GM23338 (cell line): ENCODE measurements around the gene TIMM10. TPM values are rescaled to one million over a fixed set of nuclear protein-coding genes. Genes with fewer than 3 reads are reported as not detected.

ENCODE experiments used
- ATAC-seq: fragments of 200-7000 bp; cut with Tn5 transposase; 3 replicates; pipeline ENCODE4 v1.9.1; 2020
- DNase-seq: peaks from one replicate; pipeline ENCODE4 v3.0.0-alpha.2; 2015; ENCODE audit warnings: low spot score
- H2AFZ ChIP-seq: fragments of 200-600 bp; sonication (generic); 2 replicates; pipeline ENCODE4 v1.8.0; 2016; ENCODE audit warnings: antibody characterized with exemption, mild to moderate bottlenecking, moderate library complexity
- H3F3A ChIP-seq: fragments of 200-600 bp; sonication (generic); replicated peaks from 2 replicates; pipeline ENCODE4 v1.8.0; 2017; ENCODE audit warnings: antibody characterized with exemption, mixed run types, low read depth
- H3K27ac ChIP-seq: fragments of 200-600 bp; sonication (generic); 2 replicates; pipeline ENCODE4 v1.6.1; 2016; ENCODE audit warnings: low read depth
- H3K27me3 ChIP-seq: fragments of 200-600 bp; sonication (generic); 2 replicates; pipeline ENCODE4 v1.8.0; 2016; ENCODE audit warnings: mild to moderate bottlenecking, mixed run types, moderate library complexity; ENCODE audit not compliant: insufficient read depth
- H3K36me3 ChIP-seq: fragments of 200-600 bp; sonication (generic); 2 replicates; pipeline ENCODE4 v1.8.0; 2016; ENCODE audit warnings: mild to moderate bottlenecking; ENCODE audit not compliant: insufficient read depth
- H3K4me1 ChIP-seq: fragments of 200-600 bp; sonication (generic); 2 replicates; pipeline ENCODE4 v1.8.0; 2016; ENCODE audit warnings: mild to moderate bottlenecking, moderate library complexity; ENCODE audit not compliant: insufficient read depth
- H3K4me2 ChIP-seq: fragments of 200-600 bp; sonication (generic); 2 replicates; pipeline ENCODE4 v1.7.1; 2017; ENCODE audit warnings: mixed run types
- H3K4me3 ChIP-seq: fragments of 200-600 bp; sonication (generic); 2 replicates; pipeline ENCODE4 v1.6.1; 2016; ENCODE audit warnings: mixed run types
- H3K79me2 ChIP-seq: fragments of 200-600 bp; sonication (generic); replicated peaks from 2 replicates; pipeline ENCODE4 v1.8.0; 2017; ENCODE audit warnings: mild to moderate bottlenecking; ENCODE audit not compliant: insufficient read depth
- H3K9me2 ChIP-seq: fragments of 200-600 bp; sonication (generic); 2 replicates; pipeline ENCODE4 v1.8.0; 2017; ENCODE audit not compliant: insufficient read depth
- H4K20me1 ChIP-seq: fragments of 200-600 bp; sonication (generic); replicated peaks from 2 replicates; pipeline ENCODE4 v1.8.0; 2017; ENCODE audit warnings: mild to moderate bottlenecking; ENCODE audit not compliant: insufficient read depth
- H3K27ac Mint-ChIP-seq: 2 replicates; pipeline ENCODE4 v1.8.0; 2020; ENCODE audit warnings: inconsistent platforms, mild to moderate bottlenecking, moderate library complexity, mixed read lengths
- H3K27me3 Mint-ChIP-seq: 3 replicates; pipeline ENCODE4 v1.8.0; 2022; ENCODE audit warnings: low read depth, mild to moderate bottlenecking, moderate library complexity, mixed read lengths, inconsistent platforms; ENCODE audit not compliant: insufficient read depth, poor library complexity
- H3K36me3 Mint-ChIP-seq: 3 replicates; pipeline ENCODE4 v1.8.0; 2021; ENCODE audit warnings: low read depth, mild to moderate bottlenecking, inconsistent platforms, moderate library complexity, mixed read lengths
- H3K4me1 Mint-ChIP-seq: 3 replicates; pipeline ENCODE4 v1.8.0; 2020; ENCODE audit warnings: mild to moderate bottlenecking, inconsistent platforms, mixed read lengths
- H3K4me3 Mint-ChIP-seq: 3 replicates; pipeline ENCODE4 v1.8.0; 2021; ENCODE audit warnings: moderate library complexity, mild to moderate bottlenecking, inconsistent platforms, mixed read lengths
- H3K9me3 Mint-ChIP-seq: 3 replicates; pipeline ENCODE4 v1.8.0; 2020; ENCODE audit warnings: moderate library complexity, mild to moderate bottlenecking, inconsistent platforms, mixed read lengths
- JUNB ChIP-seq: IDR thresholded peaks from one replicate; pipeline ENCODE4 v1.6.1; 2016; ENCODE audit warnings: antibody characterized with exemption; ENCODE audit not compliant: unreplicated experiment
- STAT1 ChIP-seq: IDR thresholded peaks from one replicate; pipeline ENCODE4 v1.6.1; 2016; ENCODE audit warnings: antibody characterized with exemption; ENCODE audit not compliant: unreplicated experiment
- ZNF331 ChIP-seq: fragments of 250-450 bp; sonication (Bioruptor Pico); IDR thresholded peaks from 2 replicates; pipeline ENCODE4 v1.5.0; 2020; ENCODE audit warnings: low read depth, mild to moderate bottlenecking, moderate library complexity
- polyA plus RNA-seq: library from polyadenylated mRNA; unstranded; fragments of >200 nt; fragmentation: Nextera tagmentation; extraction: Ambion mirVana; gene quantifications from 2 replicates; pipeline ENCODE4 v1.2.1, GENCODE V29; 2016
- total RNA-seq: library from RNA; depleted of rRNA; stranded (reverse); fragments of >200 nt; shearing (Covaris generic); gene quantifications from 2 replicates; pipeline ENCODE4 v1.2.3, GENCODE V29; 2014
- TF ChIP-seq, protein P1 (sequence below): fragments of 250-450 bp; sonication (Bioruptor Pico); IDR thresholded peaks from 2 replicates; pipeline ENCODE4 v1.5.0; 2020; ENCODE audit warnings: mild to moderate bottlenecking, moderate library complexity
- TF ChIP-seq, protein P2 (sequence below), 2 experiments: fragments of 200-600 bp in 1 of 2; sonication (generic) in 1 of 2; conservative IDR thresholded peaks; 2 replicates each; pipeline versions ENCODE4 v1.5.1 to v1.6.1; 2016 to 2017; ENCODE audit warnings: antibody characterized with exemption in 2 of 2, low read depth in 2 of 2, mild to moderate bottlenecking in 2 of 2, moderate library complexity in 1 of 2
- TF ChIP-seq, protein P3 (sequence below): IDR thresholded peaks from 2 replicates; pipeline ENCODE4 v1.6.1; 2016; ENCODE audit warnings: antibody characterized with exemption
- TF ChIP-seq, protein P4 (sequence below): IDR thresholded peaks from one replicate; pipeline ENCODE4 v1.6.1; 2018; ENCODE audit warnings: antibody characterized with exemption; ENCODE audit not compliant: unreplicated experiment

TIMM10 gene
- total and polyA plus RNA-seq, 2 experiments from 2014 or later = 59.1 to 194 TPM

DNA sequence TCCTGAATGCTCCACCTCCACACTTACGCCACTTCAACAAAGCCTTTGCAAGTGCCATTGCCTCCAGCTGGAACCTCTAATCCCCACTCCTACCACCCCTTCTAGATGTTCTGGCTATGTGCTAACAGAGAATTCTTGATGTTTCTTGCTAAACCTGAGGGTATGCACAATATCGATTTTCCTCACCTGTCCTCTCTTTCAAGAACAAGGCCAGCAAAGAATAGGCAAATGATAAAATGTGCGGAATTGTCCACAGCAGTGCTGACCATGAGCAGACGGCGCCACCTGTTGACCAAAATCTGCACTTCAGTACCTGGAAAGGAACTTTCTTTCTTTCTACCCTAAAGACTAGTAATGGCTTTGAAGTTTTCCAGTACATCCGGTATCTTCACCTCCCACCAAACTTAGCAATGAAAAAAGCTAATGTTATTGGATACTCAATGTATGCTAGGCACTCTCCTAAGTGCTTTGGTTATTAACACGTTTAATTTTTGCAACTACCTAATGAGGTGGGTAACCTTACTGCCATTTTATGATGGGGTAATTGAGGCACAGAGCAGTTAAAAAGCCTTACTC, 3.4 kb downstream of the TIMM10 start:
- H3K9me2 ChIP-seq = no peaks in the 10 kb centered on the region
- H3K36me3 ChIP-seq = no peaks in the 10 kb centered on the region
- peak overlapping the region; percentile 33; the same call in 1 of the 2 replicates for H3K27ac ChIP-seq
- H3K4me2 ChIP-seq = no peak overlapping the region
- peaks cover 15% of the 10 kb centered on the region for H3K4me1 ChIP-seq
- Mint-ChIP-seq H3K9me3 (no peaks in the 10 kb centered on the region; the same call in 2 of the 3 replicates), H3K4me3 (no peak overlapping the region; the same call in 2 of the 3 replicates), H3K36me3 (peaks cover 32% of the 10 kb centered on the region), H3K4me1 (peaks cover 18% of the 10 kb centered on the region), H3K27ac (peak overlapping the region; percentile 63), H3K27me3 (peaks cover 6% of the 10 kb centered on the region)
- TF ChIP-seq JUNB (no peak), ZNF331 (no peak), STAT1 (no peak)
- TF ChIP-seq, protein P1, sequence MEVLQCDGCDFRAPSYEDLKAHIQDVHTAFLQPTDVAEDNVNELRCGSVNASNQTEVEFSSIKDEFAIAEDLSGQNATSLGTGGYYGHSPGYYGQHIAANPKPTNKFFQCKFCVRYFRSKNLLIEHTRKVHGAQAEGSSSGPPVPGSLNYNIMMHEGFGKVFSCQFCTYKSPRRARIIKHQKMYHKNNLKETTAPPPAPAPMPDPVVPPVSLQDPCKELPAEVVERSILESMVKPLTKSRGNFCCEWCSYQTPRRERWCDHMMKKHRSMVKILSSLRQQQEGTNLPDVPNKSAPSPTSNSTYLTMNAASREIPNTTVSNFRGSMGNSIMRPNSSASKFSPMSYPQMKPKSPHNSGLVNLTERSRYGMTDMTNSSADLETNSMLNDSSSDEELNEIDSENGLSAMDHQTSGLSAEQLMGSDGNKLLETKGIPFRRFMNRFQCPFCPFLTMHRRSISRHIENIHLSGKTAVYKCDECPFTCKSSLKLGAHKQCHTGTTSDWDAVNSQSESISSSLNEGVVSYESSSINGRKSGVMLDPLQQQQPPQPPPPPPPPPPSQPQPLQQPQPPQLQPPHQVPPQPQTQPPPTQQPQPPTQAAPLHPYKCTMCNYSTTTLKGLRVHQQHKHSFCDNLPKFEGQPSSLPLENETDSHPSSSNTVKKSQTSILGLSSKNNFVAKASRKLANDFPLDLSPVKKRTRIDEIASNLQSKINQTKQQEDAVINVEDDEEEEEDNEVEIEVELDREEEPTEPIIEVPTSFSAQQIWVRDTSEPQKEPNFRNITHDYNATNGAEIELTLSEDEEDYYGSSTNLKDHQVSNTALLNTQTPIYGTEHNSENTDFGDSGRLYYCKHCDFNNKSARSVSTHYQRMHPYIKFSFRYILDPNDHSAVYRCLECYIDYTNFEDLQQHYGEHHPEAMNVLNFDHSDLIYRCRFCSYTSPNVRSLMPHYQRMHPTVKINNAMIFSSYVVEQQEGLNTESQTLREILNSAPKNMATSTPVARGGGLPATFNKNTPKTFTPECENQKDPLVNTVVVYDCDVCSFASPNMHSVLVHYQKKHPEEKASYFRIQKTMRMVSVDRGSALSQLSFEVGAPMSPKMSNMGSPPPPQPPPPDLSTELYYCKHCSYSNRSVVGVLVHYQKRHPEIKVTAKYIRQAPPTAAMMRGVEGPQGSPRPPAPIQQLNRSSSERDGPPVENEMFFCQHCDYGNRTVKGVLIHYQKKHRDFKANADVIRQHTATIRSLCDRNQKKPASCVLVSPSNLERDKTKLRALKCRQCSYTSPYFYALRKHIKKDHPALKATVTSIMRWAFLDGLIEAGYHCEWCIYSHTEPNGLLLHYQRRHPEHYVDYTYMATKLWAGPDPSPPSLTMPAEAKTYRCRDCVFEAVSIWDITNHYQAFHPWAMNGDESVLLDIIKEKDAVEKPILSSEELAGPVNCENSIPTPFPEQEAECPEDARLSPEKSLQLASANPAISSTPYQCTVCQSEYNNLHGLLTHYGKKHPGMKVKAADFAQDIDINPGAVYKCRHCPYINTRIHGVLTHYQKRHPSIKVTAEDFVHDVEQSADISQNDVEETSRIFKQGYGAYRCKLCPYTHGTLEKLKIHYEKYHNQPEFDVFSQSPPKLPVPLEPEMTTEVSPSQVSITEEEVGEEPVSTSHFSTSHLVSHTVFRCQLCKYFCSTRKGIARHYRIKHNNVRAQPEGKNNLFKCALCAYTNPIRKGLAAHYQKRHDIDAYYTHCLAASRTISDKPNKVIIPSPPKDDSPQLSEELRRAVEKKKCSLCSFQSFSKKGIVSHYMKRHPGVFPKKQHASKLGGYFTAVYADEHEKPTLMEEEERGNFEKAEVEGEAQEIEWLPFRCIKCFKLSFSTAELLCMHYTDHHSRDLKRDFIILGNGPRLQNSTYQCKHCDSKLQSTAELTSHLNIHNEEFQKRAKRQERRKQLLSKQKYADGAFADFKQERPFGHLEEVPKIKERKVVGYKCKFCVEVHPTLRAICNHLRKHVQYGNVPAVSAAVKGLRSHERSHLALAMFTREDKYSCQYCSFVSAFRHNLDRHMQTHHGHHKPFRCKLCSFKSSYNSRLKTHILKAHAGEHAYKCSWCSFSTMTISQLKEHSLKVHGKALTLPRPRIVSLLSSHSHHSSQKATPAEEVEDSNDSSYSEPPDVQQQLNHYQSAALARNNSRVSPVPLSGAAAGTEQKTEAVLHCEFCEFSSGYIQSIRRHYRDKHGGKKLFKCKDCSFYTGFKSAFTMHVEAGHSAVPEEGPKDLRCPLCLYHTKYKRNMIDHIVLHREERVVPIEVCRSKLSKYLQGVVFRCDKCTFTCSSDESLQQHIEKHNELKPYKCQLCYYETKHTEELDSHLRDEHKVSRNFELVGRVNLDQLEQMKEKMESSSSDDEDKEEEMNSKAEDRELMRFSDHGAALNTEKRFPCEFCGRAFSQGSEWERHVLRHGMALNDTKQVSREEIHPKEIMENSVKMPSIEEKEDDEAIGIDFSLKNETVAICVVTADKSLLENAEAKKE (CRISPR knock-in tag) = no peak
- TF ChIP-seq, protein P2, sequence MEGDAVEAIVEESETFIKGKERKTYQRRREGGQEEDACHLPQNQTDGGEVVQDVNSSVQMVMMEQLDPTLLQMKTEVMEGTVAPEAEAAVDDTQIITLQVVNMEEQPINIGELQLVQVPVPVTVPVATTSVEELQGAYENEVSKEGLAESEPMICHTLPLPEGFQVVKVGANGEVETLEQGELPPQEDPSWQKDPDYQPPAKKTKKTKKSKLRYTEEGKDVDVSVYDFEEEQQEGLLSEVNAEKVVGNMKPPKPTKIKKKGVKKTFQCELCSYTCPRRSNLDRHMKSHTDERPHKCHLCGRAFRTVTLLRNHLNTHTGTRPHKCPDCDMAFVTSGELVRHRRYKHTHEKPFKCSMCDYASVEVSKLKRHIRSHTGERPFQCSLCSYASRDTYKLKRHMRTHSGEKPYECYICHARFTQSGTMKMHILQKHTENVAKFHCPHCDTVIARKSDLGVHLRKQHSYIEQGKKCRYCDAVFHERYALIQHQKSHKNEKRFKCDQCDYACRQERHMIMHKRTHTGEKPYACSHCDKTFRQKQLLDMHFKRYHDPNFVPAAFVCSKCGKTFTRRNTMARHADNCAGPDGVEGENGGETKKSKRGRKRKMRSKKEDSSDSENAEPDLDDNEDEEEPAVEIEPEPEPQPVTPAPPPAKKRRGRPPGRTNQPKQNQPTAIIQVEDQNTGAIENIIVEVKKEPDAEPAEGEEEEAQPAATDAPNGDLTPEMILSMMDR (conservative IDR thresholded peaks at IDR 0.05; ENCODE audit: low read depth in 2 of 2) = peak; percentile 97 to 100
- TF ChIP-seq, protein P3, sequence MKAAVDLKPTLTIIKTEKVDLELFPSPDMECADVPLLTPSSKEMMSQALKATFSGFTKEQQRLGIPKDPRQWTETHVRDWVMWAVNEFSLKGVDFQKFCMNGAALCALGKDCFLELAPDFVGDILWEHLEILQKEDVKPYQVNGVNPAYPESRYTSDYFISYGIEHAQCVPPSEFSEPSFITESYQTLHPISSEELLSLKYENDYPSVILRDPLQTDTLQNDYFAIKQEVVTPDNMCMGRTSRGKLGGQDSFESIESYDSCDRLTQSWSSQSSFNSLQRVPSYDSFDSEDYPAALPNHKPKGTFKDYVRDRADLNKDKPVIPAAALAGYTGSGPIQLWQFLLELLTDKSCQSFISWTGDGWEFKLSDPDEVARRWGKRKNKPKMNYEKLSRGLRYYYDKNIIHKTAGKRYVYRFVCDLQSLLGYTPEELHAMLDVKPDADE = no peak
- TF ChIP-seq, protein P4, sequence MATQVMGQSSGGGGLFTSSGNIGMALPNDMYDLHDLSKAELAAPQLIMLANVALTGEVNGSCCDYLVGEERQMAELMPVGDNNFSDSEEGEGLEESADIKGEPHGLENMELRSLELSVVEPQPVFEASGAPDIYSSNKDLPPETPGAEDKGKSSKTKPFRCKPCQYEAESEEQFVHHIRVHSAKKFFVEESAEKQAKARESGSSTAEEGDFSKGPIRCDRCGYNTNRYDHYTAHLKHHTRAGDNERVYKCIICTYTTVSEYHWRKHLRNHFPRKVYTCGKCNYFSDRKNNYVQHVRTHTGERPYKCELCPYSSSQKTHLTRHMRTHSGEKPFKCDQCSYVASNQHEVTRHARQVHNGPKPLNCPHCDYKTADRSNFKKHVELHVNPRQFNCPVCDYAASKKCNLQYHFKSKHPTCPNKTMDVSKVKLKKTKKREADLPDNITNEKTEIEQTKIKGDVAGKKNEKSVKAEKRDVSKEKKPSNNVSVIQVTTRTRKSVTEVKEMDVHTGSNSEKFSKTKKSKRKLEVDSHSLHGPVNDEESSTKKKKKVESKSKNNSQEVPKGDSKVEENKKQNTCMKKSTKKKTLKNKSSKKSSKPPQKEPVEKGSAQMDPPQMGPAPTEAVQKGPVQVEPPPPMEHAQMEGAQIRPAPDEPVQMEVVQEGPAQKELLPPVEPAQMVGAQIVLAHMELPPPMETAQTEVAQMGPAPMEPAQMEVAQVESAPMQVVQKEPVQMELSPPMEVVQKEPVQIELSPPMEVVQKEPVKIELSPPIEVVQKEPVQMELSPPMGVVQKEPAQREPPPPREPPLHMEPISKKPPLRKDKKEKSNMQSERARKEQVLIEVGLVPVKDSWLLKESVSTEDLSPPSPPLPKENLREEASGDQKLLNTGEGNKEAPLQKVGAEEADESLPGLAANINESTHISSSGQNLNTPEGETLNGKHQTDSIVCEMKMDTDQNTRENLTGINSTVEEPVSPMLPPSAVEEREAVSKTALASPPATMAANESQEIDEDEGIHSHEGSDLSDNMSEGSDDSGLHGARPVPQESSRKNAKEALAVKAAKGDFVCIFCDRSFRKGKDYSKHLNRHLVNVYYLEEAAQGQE = no peak
- H3K4me3 ChIP-seq = no peak overlapping the region
- H4K20me1 ChIP-seq = no peaks in the 10 kb centered on the region
- DNase-seq (peak; percentile 87), ATAC-seq (peak; percentile 20)
- no peak overlapping the region for H2AFZ ChIP-seq
- no peaks in the 10 kb centered on the region for H3K27me3 ChIP-seq
- H3F3A ChIP-seq = peaks cover 19% of the 10 kb centered on the region
- peaks cover 28% of the 10 kb centered on the region for H3K79me2 ChIP-seq
